Fibroblast of villous mesenchyme (primary cell): Measurements from ENCODE around the gene KCNJ1. TPM values are rescaled to one million over a fixed set of nuclear protein-coding genes. Genes with fewer than 3 reads are reported as not detected.

Experiments used
- DNase-seq: peaks from one replicate; pipeline ENCODE4 v3.0.0-alpha.2; 2010; ENCODE audit warnings: low read depth
- H3K4me3 ChIP-seq: 2 replicates; pipeline ENCODE4 v1.5.1; 2011; ENCODE audit warnings: low read depth, mild to moderate bottlenecking, low read length
- total RNA-seq: library from RNA; depleted of rRNA; stranded (reverse); fragments of >200 nt; gene quantifications from 2 replicates; pipeline ENCODE4 v1.2.3, GENCODE V29; 2012
- TF ChIP-seq, protein P1 (sequence below): IDR thresholded peaks from 2 replicates; pipeline ENCODE4 v1.5.1; 2012; ENCODE audit warnings: low read depth, mild to moderate bottlenecking, low read length; ENCODE audit not compliant: insufficient read depth

KCNJ1 gene
- total RNA-seq, 1 donor: not detected

DNA sequence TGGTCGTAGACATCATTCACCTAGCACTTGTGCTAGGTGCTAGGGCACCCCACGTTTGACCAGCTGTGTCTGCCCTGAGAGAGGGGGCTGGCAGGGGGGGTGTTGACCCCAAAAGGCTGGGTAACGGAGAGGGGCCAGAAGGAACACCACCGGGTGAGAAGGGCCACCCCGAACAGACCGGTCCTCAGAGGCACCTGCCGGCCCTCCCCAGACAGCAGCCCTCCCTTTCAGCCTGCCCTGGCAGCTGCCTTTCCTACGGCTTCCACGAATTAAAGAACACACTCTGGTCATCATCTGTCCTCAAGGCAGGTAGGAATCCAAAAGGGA, 23.1 kb upstream of the KCNJ1 start:
- no peak for DNase-seq
- TF ChIP-seq, protein P1, sequence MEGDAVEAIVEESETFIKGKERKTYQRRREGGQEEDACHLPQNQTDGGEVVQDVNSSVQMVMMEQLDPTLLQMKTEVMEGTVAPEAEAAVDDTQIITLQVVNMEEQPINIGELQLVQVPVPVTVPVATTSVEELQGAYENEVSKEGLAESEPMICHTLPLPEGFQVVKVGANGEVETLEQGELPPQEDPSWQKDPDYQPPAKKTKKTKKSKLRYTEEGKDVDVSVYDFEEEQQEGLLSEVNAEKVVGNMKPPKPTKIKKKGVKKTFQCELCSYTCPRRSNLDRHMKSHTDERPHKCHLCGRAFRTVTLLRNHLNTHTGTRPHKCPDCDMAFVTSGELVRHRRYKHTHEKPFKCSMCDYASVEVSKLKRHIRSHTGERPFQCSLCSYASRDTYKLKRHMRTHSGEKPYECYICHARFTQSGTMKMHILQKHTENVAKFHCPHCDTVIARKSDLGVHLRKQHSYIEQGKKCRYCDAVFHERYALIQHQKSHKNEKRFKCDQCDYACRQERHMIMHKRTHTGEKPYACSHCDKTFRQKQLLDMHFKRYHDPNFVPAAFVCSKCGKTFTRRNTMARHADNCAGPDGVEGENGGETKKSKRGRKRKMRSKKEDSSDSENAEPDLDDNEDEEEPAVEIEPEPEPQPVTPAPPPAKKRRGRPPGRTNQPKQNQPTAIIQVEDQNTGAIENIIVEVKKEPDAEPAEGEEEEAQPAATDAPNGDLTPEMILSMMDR: no peak
- peak overlapping the region; percentile 62 for H3K4me3 ChIP-seq

DNA sequence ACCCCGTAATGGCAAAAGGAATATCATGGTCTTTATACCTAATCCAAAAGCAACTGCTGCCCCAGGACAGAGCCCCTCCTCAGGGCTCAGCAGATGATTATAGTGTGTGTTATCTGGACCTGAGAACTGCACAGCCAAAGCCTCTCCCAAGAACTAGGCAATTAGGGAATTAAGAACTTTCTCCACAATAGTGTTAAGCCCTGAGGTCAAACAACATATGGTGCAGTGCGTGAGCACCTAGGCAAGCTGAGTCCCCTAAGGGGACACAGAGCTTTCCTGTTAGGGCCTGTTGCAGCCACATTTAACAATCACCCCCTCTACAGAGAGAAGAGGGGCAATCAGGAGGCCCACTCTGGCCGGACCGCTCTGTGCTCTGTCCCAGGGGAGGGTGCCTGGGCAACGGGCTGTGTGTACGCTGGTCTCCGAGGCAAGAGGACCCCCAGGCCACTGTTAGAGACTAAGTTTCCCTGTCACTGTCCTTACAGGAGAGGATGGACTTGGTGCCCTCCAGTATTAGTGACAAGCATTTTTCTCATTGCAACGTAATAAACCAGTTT, 22.6 kb upstream of the KCNJ1 start:
- no peak overlapping the region for H3K4me3 ChIP-seq
- TF ChIP-seq, protein P1: no peak
- no peak for DNase-seq

DNA sequence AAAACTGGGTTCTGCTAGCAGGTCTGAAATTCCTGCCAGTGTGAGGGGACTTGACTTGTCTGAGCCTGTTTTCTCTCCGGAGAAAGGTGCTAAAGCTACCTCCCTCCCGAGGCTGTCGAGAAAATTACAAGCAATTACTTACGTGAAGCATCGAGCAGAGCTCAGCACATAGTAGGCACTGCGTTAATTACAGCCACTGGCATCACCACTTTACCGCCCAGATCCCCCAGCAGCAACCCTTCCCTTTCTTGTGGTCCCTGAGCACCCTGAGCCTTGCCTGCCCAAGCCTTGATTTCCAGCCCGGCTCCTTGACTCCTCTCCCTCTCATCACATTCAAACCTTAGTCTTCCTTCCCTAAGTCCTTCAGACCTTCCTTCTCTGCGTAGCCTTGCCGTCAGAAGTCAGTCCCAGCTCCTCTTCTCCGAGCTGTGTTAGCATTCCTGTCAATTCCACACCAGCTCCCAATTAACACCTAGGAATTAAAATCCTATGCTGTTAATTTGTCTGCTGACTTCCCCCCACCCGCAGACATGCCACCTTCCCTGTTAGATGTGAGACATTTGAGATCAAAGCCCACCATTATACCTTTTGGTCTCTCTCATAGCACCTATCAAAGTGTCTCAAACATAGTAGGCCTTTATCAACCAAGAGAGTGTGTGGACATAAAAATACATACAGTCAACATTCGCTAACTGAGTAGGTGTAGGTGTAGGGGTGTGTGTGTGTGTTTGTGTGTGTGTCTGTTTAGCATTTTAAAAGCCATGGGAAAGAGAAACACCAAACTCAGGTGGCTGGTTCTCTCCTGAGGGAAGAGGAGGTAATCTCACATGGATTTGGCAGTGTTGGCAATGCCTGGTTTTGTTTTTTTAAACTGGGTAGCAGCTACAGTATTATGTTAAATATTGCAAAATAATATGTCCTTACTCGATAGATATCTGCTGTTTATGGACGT, 21.2 kb upstream of the KCNJ1 start:
- DNase-seq: no peak
- no peak overlapping the region for H3K4me3 ChIP-seq
- TF ChIP-seq, protein P1: no peak

DNA sequence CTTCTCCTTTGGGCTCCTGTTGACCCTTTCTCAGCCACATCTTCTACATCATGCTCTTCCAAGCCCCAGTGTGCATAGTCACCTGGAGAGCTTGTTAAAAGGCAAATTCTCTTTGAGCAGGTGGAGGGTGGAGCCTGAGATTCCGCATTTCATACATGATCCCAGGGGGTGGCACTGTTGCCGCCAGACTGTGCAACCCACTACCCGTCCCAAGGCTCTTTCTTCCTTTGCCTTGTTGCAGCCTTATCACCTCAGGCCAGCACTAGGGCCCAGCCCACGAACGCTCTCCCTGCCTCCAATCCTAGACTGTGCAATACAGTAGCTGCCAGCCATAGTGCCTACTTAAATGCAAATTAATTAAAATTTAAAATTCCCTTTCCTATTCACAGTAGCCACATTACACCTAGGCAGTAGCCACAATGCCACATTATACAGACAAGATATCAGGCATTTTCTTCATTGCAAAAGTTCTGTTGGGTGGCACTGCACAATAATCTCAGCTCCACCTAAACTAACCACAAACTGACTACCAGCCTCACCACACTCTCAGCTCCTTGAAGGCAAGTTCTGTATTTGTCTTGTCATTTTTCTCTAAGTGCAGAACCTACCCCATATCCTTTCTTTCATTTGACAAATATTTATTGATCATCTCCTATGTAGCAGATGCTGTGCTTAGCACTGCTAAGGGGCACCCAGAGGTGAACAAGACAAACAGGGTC, 19.5 kb upstream of the KCNJ1 start:
- DNase-seq: peak; percentile 21
- TF ChIP-seq, protein P1: peak; percentile 39
- no peak overlapping the region for H3K4me3 ChIP-seq

DNA sequence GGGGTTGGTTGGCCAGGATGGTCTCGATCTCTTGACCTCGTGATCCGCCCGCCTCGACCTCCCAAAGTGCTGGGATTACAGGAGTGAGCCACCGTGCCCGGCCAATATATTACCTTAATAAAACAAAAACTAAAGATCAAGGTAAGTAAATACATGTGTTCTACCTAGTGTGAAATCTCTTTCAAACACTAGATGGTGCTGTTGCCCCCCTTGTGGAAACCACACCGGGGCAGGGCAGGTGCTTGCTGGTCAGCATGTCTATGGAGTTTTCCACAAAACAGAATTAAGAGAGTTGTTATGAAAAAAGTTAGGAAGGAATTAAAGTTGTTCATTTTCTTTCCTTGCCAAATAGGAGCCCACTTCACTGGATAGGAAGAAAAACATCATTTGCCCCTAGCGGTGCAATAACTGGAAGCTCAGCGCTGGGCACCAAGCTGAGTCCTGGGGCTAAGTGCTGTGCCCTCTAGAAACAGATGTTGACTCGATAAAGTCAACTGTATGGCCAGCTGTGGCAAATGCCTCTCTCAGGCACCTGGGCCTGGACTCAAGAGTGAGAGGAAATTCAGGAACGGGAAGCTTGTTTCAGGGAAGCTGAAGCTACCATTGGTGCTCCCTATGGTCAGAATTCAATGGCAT, 17.7 kb upstream of the KCNJ1 start:
- DNase-seq: peak; percentile 78
- TF ChIP-seq, protein P1: peak; percentile 82
- H3K4me3 ChIP-seq: no peak overlapping the region

DNA sequence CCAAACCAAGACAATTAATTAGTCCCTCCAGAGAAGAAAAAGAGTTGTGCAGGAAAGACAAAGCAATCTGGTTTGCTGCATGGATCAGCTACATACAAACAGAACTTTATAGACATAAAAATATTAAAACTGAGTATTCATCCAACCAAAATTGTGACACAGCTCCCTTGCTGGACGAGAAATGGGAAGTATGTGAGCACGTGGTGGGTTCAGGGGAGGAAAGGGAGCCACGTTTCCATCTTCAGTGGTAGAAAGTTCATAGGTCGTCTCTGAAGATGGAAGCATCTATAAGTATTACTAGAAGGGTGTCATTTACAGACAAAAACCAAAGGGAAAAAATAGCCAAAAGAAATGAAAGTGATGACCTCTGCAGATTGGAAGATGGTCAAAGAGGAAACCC, 17.0 kb upstream of the KCNJ1 start:
- DNase-seq: no peak
- no peak overlapping the region for H3K4me3 ChIP-seq
- TF ChIP-seq, protein P1: no peak
